IPS-18a (cell line): Measurements from ENCODE around the gene TRIM17.

Source experiments
- H3K27ac ChIP-seq: one replicate; pipeline ENCODE4 v1.5.1; 2013; ENCODE audit warnings: low read length
- H3K27me3 ChIP-seq: one replicate; pipeline ENCODE4 v1.6.1; 2013; ENCODE audit warnings: mild to moderate bottlenecking, low read length; ENCODE audit not compliant: control insufficient read depth, insufficient read depth
- H3K36me3 ChIP-seq: one replicate; pipeline ENCODE4 v1.6.1; 2013; ENCODE audit warnings: low read depth, low read length; ENCODE audit not compliant: control insufficient read depth
- H3K4me1 ChIP-seq: one replicate; pipeline ENCODE4 v1.6.1; 2013; ENCODE audit warnings: low read depth, low read length; ENCODE audit not compliant: control insufficient read depth
- H3K4me3 ChIP-seq: one replicate; pipeline ENCODE4 v1.5.1; 2013; ENCODE audit warnings: low read length
- H3K9ac ChIP-seq: one replicate; pipeline ENCODE4 v1.6.1; 2013; ENCODE audit warnings: mild to moderate bottlenecking, low read length, moderate library complexity
- H3K9me3 ChIP-seq: one replicate; pipeline ENCODE4 v1.6.1; 2013; ENCODE audit warnings: low read depth, low read length; ENCODE audit not compliant: control insufficient read depth

TRIM17 gene

GRCh38 chr1:228457396-228458176, 40.9 kb upstream of the TRIM17 start:
- H3K4me1 ChIP-seq, result peaks cover 10% of the 10 kb centered on the region
- H3K9ac ChIP-seq, result peak overlapping the region; percentile 87
- peaks cover 1% of the 10 kb centered on the region for H3K27me3 ChIP-seq
- peak overlapping the region; percentile 97 for H3K4me3 ChIP-seq
- H3K27ac ChIP-seq, result peak overlapping the region; percentile 70
- H3K9me3 ChIP-seq, result no peaks in the 10 kb centered on the region
- H3K36me3 ChIP-seq, result no peaks in the 10 kb centered on the region

GRCh38 chr1:228457017-228457395, 40.3 kb upstream of the TRIM17 start:
- peak overlapping the region; percentile 87 for H3K9ac ChIP-seq
- H3K36me3 ChIP-seq, result no peaks in the 10 kb centered on the region
- H3K4me3 ChIP-seq, result peak overlapping the region; percentile 97
- H3K9me3 ChIP-seq, result no peaks in the 10 kb centered on the region
- H3K4me1 ChIP-seq, result peaks cover 10% of the 10 kb centered on the region
- no peaks in the 10 kb centered on the region for H3K27me3 ChIP-seq
- peak overlapping the region; percentile 70 for H3K27ac ChIP-seq

- Histone ChIP-seq H3K27ac (peak overlapping the region; percentile 70), H3K27me3 (no peaks in the 10 kb centered on the region), H3K9me3 (no peaks in the 10 kb centered on the region), H3K4me1 (peaks cover 10% of the 10 kb centered on the region), H3K4me3 (peak overlapping the region; percentile 97), H3K36me3 (no peaks in the 10 kb centered on the region), H3K9ac (peak overlapping the region; percentile 87)
These were observed 39.8 kb upstream of the TRIM17 start for GRCh38 chr1:228456252-228457016.

- Histone ChIP-seq H3K4me1 (peaks cover 10% of the 10 kb centered on the region), H3K36me3 (no peaks in the 10 kb centered on the region), H3K27ac (no peak overlapping the region), H3K9ac (peak overlapping the region; percentile 87), H3K4me3 (peak overlapping the region; percentile 97), H3K9me3 (no peaks in the 10 kb centered on the region), H3K27me3 (no peaks in the 10 kb centered on the region)
These were observed 39.1 kb upstream of the TRIM17 start for GRCh38 chr1:228455715-228456114.

GRCh38 chr1:228454238-228454637, 37.6 kb upstream of the TRIM17 start:
- no peaks in the 10 kb centered on the region for H3K9me3 ChIP-seq
- H3K4me1 ChIP-seq, result peaks cover 10% of the 10 kb centered on the region
- no peak overlapping the region for H3K4me3 ChIP-seq
- no peaks in the 10 kb centered on the region for H3K27me3 ChIP-seq
- H3K9ac ChIP-seq, result no peak overlapping the region
- H3K27ac ChIP-seq, result no peak overlapping the region
- no peaks in the 10 kb centered on the region for H3K36me3 ChIP-seq

- no peak overlapping the region for H3K9ac ChIP-seq
- no peak overlapping the region for H3K27ac ChIP-seq
These were observed 37.0 kb upstream of the TRIM17 start for GRCh38 chr1:228453614-228454013.

GRCh38 chr1:228453022-228453560, 36.4 kb upstream of the TRIM17 start:
- no peaks in the 10 kb centered on the region for H3K36me3 ChIP-seq
- no peaks in the 10 kb centered on the region for H3K9me3 ChIP-seq
- peaks cover 6% of the 10 kb centered on the region for H3K27me3 ChIP-seq
- peaks cover 10% of the 10 kb centered on the region for H3K4me1 ChIP-seq
- no peak overlapping the region for H3K27ac ChIP-seq
- H3K9ac ChIP-seq, result no peak overlapping the region
- no peak overlapping the region for H3K4me3 ChIP-seq

More at GRCh38 chr1:228453614-228454013, 37.0 kb upstream of the TRIM17 start:
- H3K9me3 ChIP-seq, result no peaks in the 10 kb centered on the region
- peaks cover 4% of the 10 kb centered on the region for H3K27me3 ChIP-seq
- H3K36me3 ChIP-seq, result no peaks in the 10 kb centered on the region
- peaks cover 10% of the 10 kb centered on the region for H3K4me1 ChIP-seq
- no peak overlapping the region for H3K4me3 ChIP-seq

- Histone ChIP-seq H3K4me1 (peaks cover 10% of the 10 kb centered on the region), H3K27ac (no peak overlapping the region), H3K4me3 (no peak overlapping the region), H3K36me3 (no peaks in the 10 kb centered on the region), H3K9ac (no peak overlapping the region), H3K9me3 (no peaks in the 10 kb centered on the region), H3K27me3 (peaks cover 13% of the 10 kb centered on the region)
These were observed 35.7 kb upstream of the TRIM17 start for GRCh38 chr1:228452194-228453021.

- Histone ChIP-seq H3K36me3 (no peaks in the 10 kb centered on the region), H3K27ac (no peak overlapping the region), H3K4me1 (peaks cover 4% of the 10 kb centered on the region), H3K9ac (no peak overlapping the region), H3K27me3 (peaks cover 35% of the 10 kb centered on the region), H3K4me3 (no peak overlapping the region), H3K9me3 (no peaks in the 10 kb centered on the region)
These were observed 33.5 kb upstream of the TRIM17 start for GRCh38 chr1:228450200-228450599.

- H3K27me3 ChIP-seq, result peaks cover 54% of the 10 kb centered on the region
These were observed 31.7 kb upstream of the TRIM17 start for GRCh38 chr1:228448372-228448771.

GRCh38 chr1:228446852-228447251, 30.2 kb upstream of the TRIM17 start:
- no peak overlapping the region for H3K9ac ChIP-seq
- H3K4me3 ChIP-seq, result peak overlapping the region; percentile 73
- H3K36me3 ChIP-seq, result no peaks in the 10 kb centered on the region
- H3K4me1 ChIP-seq, result peaks cover 5% of the 10 kb centered on the region
- H3K27me3 ChIP-seq, result peaks cover 69% of the 10 kb centered on the region
- no peak overlapping the region for H3K27ac ChIP-seq
- no peaks in the 10 kb centered on the region for H3K9me3 ChIP-seq

More at GRCh38 chr1:228448372-228448771, 31.7 kb upstream of the TRIM17 start:
- Histone ChIP-seq H3K36me3 (no peaks in the 10 kb centered on the region), H3K9ac (no peak overlapping the region), H3K27ac (no peak overlapping the region), H3K9me3 (no peaks in the 10 kb centered on the region), H3K4me3 (no peak overlapping the region), H3K4me1 (peaks cover 5% of the 10 kb centered on the region)
